K562 (cell line): ENCODE measurements around the gene LETM1. TPM values are rescaled to one million over a fixed set of nuclear protein-coding genes. Genes with fewer than 3 reads are reported as not detected.

Source experiments
- DNMT1 ChIP-seq: fragments of 450-650 bp; IDR thresholded peaks from 2 replicates; pipeline ENCODE4 v1.6.1; 2016; ENCODE audit warnings: antibody characterized with exemption, mild to moderate bottlenecking
- FOSL1 ChIP-seq: fragments of 200-800 bp; sonication (Bioruptor generic); conservative IDR thresholded peaks from 2 replicates; pipeline ENCODE4 v1.6.1; 2016; ENCODE audit warnings: missing genetic modification characterization, missing compliant biosample characterization
- KLF1 ChIP-seq: fragments of 450-650 bp; IDR thresholded peaks from 2 replicates; pipeline ENCODE4 v1.6.1; 2016; ENCODE audit warnings: missing genetic modification characterization, missing compliant biosample characterization
- MCM2 ChIP-seq: fragments of 450-650 bp; IDR thresholded peaks from 2 replicates; pipeline ENCODE4 v1.6.1; 2017; ENCODE audit warnings: low read depth, mild to moderate bottlenecking
- NFE2 ChIP-seq: IDR thresholded peaks from 2 replicates; pipeline ENCODE4 v1.6.1; 2014; ENCODE audit warnings: antibody characterized with exemption, low read depth
- RBBP5 ChIP-seq: fragments of 200-600 bp; sonication (generic); IDR thresholded peaks from 2 replicates; pipeline ENCODE4 v1.6.1; 2012; ENCODE audit warnings: borderline replicate concordance, mild to moderate bottlenecking, low read length, control low read depth, inconsistent platforms; ENCODE audit not compliant: insufficient read depth, poor library complexity, severe bottlenecking
- RBM39 ChIP-seq: fragments of 200-400 bp; formaldehyde crosslinking; optimal IDR thresholded peaks from 2 replicates; pipeline ENCODE3; 2018; ENCODE audit warnings: low read depth, low read length
- RREB1 ChIP-seq: fragments of 250-450 bp; sonication (Bioruptor Pico); IDR thresholded peaks from 2 replicates; pipeline ENCODE4 v1.4.0; 2020
- SETDB1 ChIP-seq: IDR thresholded peaks from one replicate; pipeline ENCODE4 v1.6.1; 2012; ENCODE audit warnings: low read length, control low read depth, inconsistent platforms
- SRSF9 ChIP-seq: fragments of 200-400 bp; formaldehyde crosslinking; IDR thresholded peaks from 2 replicates; pipeline ENCODE4 v1.6.1; 2017; ENCODE audit warnings: low read depth, low read length, borderline replicate concordance
- ZNF212 ChIP-seq: fragments of 450-650 bp; formaldehyde crosslinking; IDR thresholded peaks from 2 replicates; pipeline ENCODE4 v1.4.0; 2020; ENCODE audit warnings: mild to moderate bottlenecking
- ZNF780A ChIP-seq: fragments of 250-450 bp; sonication (Bioruptor Pico); IDR thresholded peaks from 2 replicates; pipeline ENCODE4 v1.5.0; 2021; ENCODE audit warnings: mild to moderate bottlenecking
- polyA plus RNA-seq, 8 experiments: library from polyadenylated mRNA; depleted of rRNA in 4 of 8; stranded (reverse) in 5 of 8; unstranded in 3 of 8; fragments of >200 nt; fragmentation: Nextera tagmentation in 2 of 8; fragmentation: Illumina TruSeq in 1 of 8; extraction: Ambion mirVana in 2 of 8; extraction: Trizol in 1 of 8; gene quantifications; 2 replicates each; pipeline versions ENCODE4 v1.2.1 to v1.2.3, GENCODE V29; 2011 to 2014; ENCODE audit warnings: inconsistent platforms in 1 of 8, missing spikeins in 1 of 8
- total RNA-seq, 7 experiments: library from RNA; depleted of rRNA in 6 of 7; stranded (reverse); fragments of >200 nt in 6 of 7; fragmentation: Illumina TruSeq in 2 of 7; extraction: Trizol in 2 of 7; gene quantifications; 2 replicates each; pipeline versions ENCODE4 v1.2.1 to v1.2.3, GENCODE V29; 2011 to 2021; ENCODE audit warnings: low replicate concordance in 1 of 7
- TF ChIP-seq, protein P1 (sequence below): fragments of 250-450 bp; sonication (Bioruptor Pico); IDR thresholded peaks from 2 replicates; pipeline ENCODE4 v1.8.0; 2021; ENCODE audit warnings: moderate library complexity, mild to moderate bottlenecking, inconsistent platforms
- TF ChIP-seq, protein P2 (sequence below): sonication (generic); formaldehyde crosslinking; IDR thresholded peaks from 2 replicates; pipeline ENCODE4 v1.9.0; 2022; ENCODE audit warnings: mild to moderate bottlenecking, missing genetic modification reagents
- TF ChIP-seq, protein P3 (sequence below): IDR thresholded peaks from 2 replicates; pipeline ENCODE4 v1.6.1; 2011; ENCODE audit warnings: borderline replicate concordance, low read depth, mild to moderate bottlenecking, moderate library complexity, low read length; ENCODE audit not compliant: insufficient read depth, poor library complexity, severe bottlenecking

LETM1 gene
- total and polyA plus RNA-seq, 9 of the 15 experiments (the other 6 are each of a cell fraction or from before 2014, with no cell fraction given): 3.9 to 109 (median 35.0) TPM

- TF ChIP-seq, protein P1, sequence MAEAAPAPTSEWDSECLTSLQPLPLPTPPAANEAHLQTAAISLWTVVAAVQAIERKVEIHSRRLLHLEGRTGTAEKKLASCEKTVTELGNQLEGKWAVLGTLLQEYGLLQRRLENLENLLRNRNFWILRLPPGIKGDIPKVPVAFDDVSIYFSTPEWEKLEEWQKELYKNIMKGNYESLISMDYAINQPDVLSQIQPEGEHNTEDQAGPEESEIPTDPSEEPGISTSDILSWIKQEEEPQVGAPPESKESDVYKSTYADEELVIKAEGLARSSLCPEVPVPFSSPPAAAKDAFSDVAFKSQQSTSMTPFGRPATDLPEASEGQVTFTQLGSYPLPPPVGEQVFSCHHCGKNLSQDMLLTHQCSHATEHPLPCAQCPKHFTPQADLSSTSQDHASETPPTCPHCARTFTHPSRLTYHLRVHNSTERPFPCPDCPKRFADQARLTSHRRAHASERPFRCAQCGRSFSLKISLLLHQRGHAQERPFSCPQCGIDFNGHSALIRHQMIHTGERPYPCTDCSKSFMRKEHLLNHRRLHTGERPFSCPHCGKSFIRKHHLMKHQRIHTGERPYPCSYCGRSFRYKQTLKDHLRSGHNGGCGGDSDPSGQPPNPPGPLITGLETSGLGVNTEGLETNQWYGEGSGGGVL: no peak
- TF ChIP-seq NFE2 (no peak), MCM2 (no peak), ZNF780A (CRISPR knock-in tag) (no peak), KLF1 (tag) (no peak), FOSL1 (tag) (no peak), ZNF212 (CRISPR knock-in tag) (no peak), RBBP5 (peak; percentile 54), RREB1 (CRISPR knock-in tag) (no peak), RBM39 (no peak), SRSF9 (no peak), DNMT1 (no peak), SETDB1 (no peak)
- TF ChIP-seq, protein P2, sequence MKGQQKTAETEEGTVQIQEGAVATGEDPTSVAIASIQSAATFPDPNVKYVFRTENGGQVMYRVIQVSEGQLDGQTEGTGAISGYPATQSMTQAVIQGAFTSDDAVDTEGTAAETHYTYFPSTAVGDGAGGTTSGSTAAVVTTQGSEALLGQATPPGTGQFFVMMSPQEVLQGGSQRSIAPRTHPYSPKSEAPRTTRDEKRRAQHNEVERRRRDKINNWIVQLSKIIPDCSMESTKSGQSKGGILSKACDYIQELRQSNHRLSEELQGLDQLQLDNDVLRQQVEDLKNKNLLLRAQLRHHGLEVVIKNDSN (CRISPR knock-in tag): 0 out of 2 replicates have a peak, but pooled peaks have one; percentile 8
- TF ChIP-seq, protein P3, sequence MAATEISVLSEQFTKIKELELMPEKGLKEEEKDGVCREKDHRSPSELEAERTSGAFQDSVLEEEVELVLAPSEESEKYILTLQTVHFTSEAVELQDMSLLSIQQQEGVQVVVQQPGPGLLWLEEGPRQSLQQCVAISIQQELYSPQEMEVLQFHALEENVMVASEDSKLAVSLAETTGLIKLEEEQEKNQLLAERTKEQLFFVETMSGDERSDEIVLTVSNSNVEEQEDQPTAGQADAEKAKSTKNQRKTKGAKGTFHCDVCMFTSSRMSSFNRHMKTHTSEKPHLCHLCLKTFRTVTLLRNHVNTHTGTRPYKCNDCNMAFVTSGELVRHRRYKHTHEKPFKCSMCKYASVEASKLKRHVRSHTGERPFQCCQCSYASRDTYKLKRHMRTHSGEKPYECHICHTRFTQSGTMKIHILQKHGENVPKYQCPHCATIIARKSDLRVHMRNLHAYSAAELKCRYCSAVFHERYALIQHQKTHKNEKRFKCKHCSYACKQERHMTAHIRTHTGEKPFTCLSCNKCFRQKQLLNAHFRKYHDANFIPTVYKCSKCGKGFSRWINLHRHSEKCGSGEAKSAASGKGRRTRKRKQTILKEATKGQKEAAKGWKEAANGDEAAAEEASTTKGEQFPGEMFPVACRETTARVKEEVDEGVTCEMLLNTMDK: no peak
Observed at GRCh38 chr4:1793940-1794808, 61.8 kb downstream of the LETM1 start (continued).
